Measurements from ENCODE around the gene LBX2.

Gene LBX2

GRCh38 chr2:74458132-74458937, 41.1 kb downstream of the LBX2 start, which contains the start of gene WBP1:
TSS of gene WBP1 (plus strand) at chr2:74458438. CDS start at chr2:74458603, 165 bp downstream.
- in situ Hi-C loops (cut with HindIII; ENCODE audit: low sequenced_read_pairs): no loop called here

- in situ Hi-C loops (cut with HindIII; ENCODE audit: low sequenced_read_pairs): no loop called here
Measured at GRCh38 chr2:74457549-74458131, 41.8 kb downstream of the LBX2 start.

- in situ Hi-C loops (cut with HindIII; ENCODE audit: low sequenced_read_pairs): no loop called here
Measured at GRCh38 chr2:74457129-74457548, 42.3 kb downstream of the LBX2 start.

- in situ Hi-C loops (cut with HindIII; ENCODE audit: low sequenced_read_pairs): no loop called here
Measured at GRCh38 chr2:74454654-74455511, 44.5 kb downstream of the LBX2 start, which contains the start of gene INO80B. TSS of gene INO80B (plus strand) at chr2:74455087. CDS start at chr2:74455117, 30 bp downstream.

- in situ Hi-C loops (cut with HindIII; ENCODE audit: low sequenced_read_pairs): no loop called here
Measured at GRCh38 chr2:74450570-74451190, 48.7 kb downstream of the LBX2 start.

- in situ Hi-C loops (cut with HindIII; ENCODE audit: low sequenced_read_pairs): no loop called here
Measured at GRCh38 chr2:74448771-74449170, 50.6 kb downstream of the LBX2 start.

Measured in DLD1 (cell line).